Body of pancreas (tissue), 4 donors: Measurements from ENCODE around the gene HELZ.

Experiments
- POLR2A ChIP-seq, 3 donors: fragments of 450-650 bp; IDR thresholded peaks; one replicate each; pipeline ENCODE4 v1.6.1; 2016; ENCODE audit warnings: antibody characterized with exemption in 3 of 3, mild to moderate bottlenecking in 2 of 3
- TF ChIP-seq, protein P1 (sequence below), 7 experiments: fragments of 450-650 bp in 4 of 7; fragments of 200-600 bp in 3 of 7; sonication (generic) in 3 of 7; IDR thresholded peaks; one replicate each; pipeline ENCODE4 v1.5.1; 2016 to 2019; ENCODE audit warnings: antibody characterized with exemption in 7 of 7

DNA sequence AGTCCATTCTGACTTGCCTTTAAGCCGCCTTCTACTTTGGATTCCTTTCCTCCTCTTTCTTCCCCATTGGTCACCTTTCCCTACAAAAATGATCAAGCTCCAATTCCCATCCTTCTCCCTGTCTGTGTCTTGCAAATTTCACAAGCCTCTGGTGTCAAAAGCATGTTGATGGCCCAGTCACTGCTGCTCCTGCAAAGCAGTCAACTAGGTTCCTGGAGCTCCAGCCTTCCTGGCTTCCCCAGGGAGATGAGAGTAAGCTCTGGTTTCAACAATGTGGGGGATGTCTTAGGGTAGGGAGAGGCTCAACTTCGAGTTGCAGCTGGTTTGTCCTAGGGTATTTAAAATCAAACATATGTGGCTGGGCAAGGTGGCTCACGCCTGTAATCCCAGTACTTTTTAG is 36.1 kb upstream of the HELZ start:
- TF ChIP-seq, protein P1, sequence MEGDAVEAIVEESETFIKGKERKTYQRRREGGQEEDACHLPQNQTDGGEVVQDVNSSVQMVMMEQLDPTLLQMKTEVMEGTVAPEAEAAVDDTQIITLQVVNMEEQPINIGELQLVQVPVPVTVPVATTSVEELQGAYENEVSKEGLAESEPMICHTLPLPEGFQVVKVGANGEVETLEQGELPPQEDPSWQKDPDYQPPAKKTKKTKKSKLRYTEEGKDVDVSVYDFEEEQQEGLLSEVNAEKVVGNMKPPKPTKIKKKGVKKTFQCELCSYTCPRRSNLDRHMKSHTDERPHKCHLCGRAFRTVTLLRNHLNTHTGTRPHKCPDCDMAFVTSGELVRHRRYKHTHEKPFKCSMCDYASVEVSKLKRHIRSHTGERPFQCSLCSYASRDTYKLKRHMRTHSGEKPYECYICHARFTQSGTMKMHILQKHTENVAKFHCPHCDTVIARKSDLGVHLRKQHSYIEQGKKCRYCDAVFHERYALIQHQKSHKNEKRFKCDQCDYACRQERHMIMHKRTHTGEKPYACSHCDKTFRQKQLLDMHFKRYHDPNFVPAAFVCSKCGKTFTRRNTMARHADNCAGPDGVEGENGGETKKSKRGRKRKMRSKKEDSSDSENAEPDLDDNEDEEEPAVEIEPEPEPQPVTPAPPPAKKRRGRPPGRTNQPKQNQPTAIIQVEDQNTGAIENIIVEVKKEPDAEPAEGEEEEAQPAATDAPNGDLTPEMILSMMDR (IDR thresholded peaks at IDR 0.05), result no peak
- TF ChIP-seq POLR2A (IDR thresholded peaks at IDR 0.05), result no peak
